HepG2 (cell line): ENCODE measurements around the gene TRPM1. TPM values are rescaled to one million over a fixed set of nuclear protein-coding genes. Genes with fewer than 3 reads are reported as not detected.

Experiments used
- BORCS8-MEF2B ChIP-seq: sonication (generic); formaldehyde crosslinking; IDR thresholded peaks from 2 replicates; pipeline ENCODE4 v1.8.0; 2022; ENCODE audit warnings: mild to moderate bottlenecking, missing genetic modification reagents
- KLF16 ChIP-seq, 2 experiments: sonication (generic) in 1 of 2; formaldehyde crosslinking in 1 of 2; IDR thresholded peaks; 2 replicates each; pipeline versions ENCODE4 v1.6.1 to v1.8.0; 2016 to 2023; ENCODE audit warnings: missing genetic modification reagents in 2 of 2, missing compliant biosample characterization in 1 of 2
- NFKBIZ ChIP-seq: IDR thresholded peaks from 2 replicates; pipeline ENCODE4 v1.6.1; 2018; ENCODE audit warnings: missing genetic modification reagents, missing compliant biosample characterization
- PLRG1 ChIP-seq: fragments of 450-650 bp; conservative IDR thresholded peaks from 2 replicates; pipeline ENCODE4 v1.6.1; 2016
- TAF1 ChIP-seq: sonication (generic); formaldehyde crosslinking; IDR thresholded peaks from 2 replicates; pipeline ENCODE4 v1.4.0; 2020; ENCODE audit warnings: missing genetic modification reagents
- ZFP82 ChIP-seq: sonication (generic); formaldehyde crosslinking; IDR thresholded peaks from 2 replicates; pipeline ENCODE4 v1.5.1; 2020; ENCODE audit warnings: mild to moderate bottlenecking, missing genetic modification reagents, borderline replicate concordance
- ZNF44 ChIP-seq: sonication (generic); formaldehyde crosslinking; IDR thresholded peaks from 2 replicates; pipeline ENCODE4 v1.5.1; 2020; ENCODE audit warnings: mild to moderate bottlenecking, missing genetic modification reagents
- ZNF709 ChIP-seq: sonication (generic); formaldehyde crosslinking; IDR thresholded peaks from 2 replicates; pipeline ENCODE4 v1.5.0; 2020; ENCODE audit warnings: mild to moderate bottlenecking, missing genetic modification reagents
- polyA plus RNA-seq, 8 experiments: library from polyadenylated mRNA; depleted of rRNA in 3 of 8; stranded (reverse) in 7 of 8; unstranded in 1 of 8; fragments of >200 nt; fragmentation: Illumina TruSeq in 4 of 8; extraction: Trizol in 4 of 8; gene quantifications; 2 replicates each; pipeline versions ENCODE4 v1.2.1 to v1.2.3, GENCODE V29; 2011 to 2016; ENCODE audit warnings: low read depth in 4 of 8, missing spikeins in 1 of 8, mixed read lengths in 1 of 8; ENCODE audit not compliant: insufficient read depth in 1 of 8
- total RNA-seq, 5 experiments: library from RNA; depleted of rRNA; stranded (reverse); fragments of >200 nt; fragmentation: Illumina TruSeq; extraction: Trizol; gene quantifications; 2 replicates each; pipeline ENCODE4 v1.2.3, GENCODE V29; 2016; ENCODE audit warnings: low read depth in 1 of 5
- TF ChIP-seq, protein P1 (sequence below): sonication (generic); formaldehyde crosslinking; IDR thresholded peaks from 2 replicates; pipeline ENCODE4 v1.4.0; 2020; ENCODE audit warnings: missing genetic modification reagents
- TF ChIP-seq, protein P2 (sequence below): sonication (generic); formaldehyde crosslinking; IDR thresholded peaks from 2 replicates; pipeline ENCODE4 v1.5.1; 2020; ENCODE audit warnings: missing genetic modification reagents, mild to moderate bottlenecking, borderline replicate concordance
- TF ChIP-seq, protein P3 (sequence below): IDR thresholded peaks from 2 replicates; pipeline ENCODE4 v1.6.1; 2016; ENCODE audit warnings: low read depth
- TF ChIP-seq, protein P4 (sequence below): sonication (generic); formaldehyde crosslinking; IDR thresholded peaks from 2 replicates; pipeline ENCODE4 v1.4.0; 2020; ENCODE audit warnings: mild to moderate bottlenecking, missing genetic modification reagents
- TF ChIP-seq, protein P5 (sequence below): sonication (generic); formaldehyde crosslinking; IDR thresholded peaks from 2 replicates; pipeline ENCODE4 v1.5.0; 2020; ENCODE audit warnings: missing genetic modification reagents

The TRPM1 gene
- total and polyA plus RNA-seq, 2 of the 13 experiments (the other 11 are each of a cell fraction or from before 2014, with no cell fraction given), result not detected

DNA sequence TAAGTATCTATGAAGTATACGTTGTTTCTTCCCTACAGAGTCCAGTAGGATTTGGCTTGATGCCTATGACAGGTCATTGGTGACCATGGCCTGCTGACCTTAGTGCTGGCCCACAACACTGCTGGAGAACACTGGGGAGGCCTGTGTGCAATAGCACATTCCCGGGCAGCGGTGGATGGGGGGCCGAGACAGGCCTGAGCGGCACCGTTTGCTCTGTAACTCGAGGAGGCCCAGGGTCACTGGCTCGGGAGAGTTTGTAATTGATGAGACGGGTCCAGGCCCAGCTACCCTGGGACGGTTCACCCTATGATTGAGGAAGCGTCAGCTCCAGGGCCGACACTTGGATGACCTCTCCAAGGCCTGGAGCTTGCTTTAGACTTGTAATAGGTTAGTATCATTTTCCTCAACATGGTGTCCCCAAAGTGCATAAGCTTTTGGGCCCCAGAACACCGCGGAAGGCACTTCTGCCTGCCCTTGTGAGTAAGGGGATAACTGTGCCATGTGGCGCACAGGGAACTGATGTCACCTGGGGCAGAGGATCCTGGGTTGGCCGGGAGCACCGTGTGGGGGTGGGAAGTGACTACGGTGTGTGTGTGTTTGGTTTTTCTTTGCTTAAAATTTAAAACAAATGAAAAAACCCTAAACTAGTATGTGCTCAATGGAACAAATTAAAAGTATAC lies 12.0 kb downstream of the TRPM1 start (continued):
- TF ChIP-seq, protein P1, sequence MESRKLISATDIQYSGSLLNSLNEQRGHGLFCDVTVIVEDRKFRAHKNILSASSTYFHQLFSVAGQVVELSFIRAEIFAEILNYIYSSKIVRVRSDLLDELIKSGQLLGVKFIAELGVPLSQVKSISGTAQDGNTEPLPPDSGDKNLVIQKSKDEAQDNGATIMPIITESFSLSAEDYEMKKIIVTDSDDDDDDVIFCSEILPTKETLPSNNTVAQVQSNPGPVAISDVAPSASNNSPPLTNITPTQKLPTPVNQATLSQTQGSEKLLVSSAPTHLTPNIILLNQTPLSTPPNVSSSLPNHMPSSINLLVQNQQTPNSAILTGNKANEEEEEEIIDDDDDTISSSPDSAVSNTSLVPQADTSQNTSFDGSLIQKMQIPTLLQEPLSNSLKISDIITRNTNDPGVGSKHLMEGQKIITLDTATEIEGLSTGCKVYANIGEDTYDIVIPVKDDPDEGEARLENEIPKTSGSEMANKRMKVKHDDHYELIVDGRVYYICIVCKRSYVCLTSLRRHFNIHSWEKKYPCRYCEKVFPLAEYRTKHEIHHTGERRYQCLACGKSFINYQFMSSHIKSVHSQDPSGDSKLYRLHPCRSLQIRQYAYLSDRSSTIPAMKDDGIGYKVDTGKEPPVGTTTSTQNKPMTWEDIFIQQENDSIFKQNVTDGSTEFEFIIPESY (CRISPR knock-in tag), result no peak
- no peak for TF ChIP-seq ZFP82 (CRISPR knock-in tag)
- TF ChIP-seq, protein P2, sequence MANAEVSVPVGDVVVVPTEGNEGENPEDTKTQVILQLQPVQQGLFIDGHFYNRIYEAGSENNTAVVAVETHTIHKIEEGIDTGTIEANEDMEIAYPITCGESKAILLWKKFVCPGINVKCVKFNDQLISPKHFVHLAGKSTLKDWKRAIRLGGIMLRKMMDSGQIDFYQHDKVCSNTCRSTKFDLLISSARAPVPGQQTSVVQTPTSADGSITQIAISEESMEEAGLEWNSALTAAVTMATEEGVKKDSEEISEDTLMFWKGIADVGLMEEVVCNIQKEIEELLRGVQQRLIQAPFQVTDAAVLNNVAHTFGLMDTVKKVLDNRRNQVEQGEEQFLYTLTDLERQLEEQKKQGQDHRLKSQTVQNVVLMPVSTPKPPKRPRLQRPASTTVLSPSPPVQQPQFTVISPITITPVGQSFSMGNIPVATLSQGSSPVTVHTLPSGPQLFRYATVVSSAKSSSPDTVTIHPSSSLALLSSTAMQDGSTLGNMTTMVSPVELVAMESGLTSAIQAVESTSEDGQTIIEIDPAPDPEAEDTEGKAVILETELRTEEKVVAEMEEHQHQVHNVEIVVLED (CRISPR knock-in tag), result no peak
- TF ChIP-seq KLF16 (CRISPR knock-in tag; IDR thresholded peaks at IDR 0.05), result no peak
- TF ChIP-seq, protein P3, sequence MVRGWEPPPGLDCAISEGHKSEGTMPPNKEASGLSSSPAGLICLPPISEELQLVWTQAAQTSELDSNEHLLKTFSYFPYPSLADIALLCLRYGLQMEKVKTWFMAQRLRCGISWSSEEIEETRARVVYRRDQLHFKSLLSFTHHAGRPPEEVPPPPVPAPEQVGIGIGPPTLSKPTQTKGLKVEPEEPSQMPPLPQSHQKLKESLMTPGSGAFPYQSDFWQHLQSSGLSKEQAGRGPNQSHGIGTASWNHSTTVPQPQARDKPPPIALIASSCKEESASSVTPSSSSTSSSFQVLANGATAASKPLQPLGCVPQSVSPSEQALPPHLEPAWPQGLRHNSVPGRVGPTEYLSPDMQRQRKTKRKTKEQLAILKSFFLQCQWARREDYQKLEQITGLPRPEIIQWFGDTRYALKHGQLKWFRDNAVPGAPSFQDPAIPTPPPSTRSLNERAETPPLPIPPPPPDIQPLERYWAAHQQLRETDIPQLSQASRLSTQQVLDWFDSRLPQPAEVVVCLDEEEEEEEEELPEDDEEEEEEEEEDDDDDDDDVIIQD (CRISPR knock-in tag), result peak; percentile 60; the same call in 1 of the 2 replicates
- TF ChIP-seq, protein P4, sequence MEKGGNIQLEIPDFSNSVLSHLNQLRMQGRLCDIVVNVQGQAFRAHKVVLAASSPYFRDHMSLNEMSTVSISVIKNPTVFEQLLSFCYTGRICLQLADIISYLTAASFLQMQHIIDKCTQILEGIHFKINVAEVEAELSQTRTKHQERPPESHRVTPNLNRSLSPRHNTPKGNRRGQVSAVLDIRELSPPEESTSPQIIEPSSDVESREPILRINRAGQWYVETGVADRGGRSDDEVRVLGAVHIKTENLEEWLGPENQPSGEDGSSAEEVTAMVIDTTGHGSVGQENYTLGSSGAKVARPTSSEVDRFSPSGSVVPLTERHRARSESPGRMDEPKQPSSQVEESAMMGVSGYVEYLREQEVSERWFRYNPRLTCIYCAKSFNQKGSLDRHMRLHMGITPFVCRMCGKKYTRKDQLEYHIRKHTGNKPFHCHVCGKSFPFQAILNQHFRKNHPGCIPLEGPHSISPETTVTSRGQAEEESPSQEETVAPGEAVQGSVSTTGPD (CRISPR knock-in tag), result no peak
- no peak for TF ChIP-seq PLRG1
- TF ChIP-seq, protein P5, sequence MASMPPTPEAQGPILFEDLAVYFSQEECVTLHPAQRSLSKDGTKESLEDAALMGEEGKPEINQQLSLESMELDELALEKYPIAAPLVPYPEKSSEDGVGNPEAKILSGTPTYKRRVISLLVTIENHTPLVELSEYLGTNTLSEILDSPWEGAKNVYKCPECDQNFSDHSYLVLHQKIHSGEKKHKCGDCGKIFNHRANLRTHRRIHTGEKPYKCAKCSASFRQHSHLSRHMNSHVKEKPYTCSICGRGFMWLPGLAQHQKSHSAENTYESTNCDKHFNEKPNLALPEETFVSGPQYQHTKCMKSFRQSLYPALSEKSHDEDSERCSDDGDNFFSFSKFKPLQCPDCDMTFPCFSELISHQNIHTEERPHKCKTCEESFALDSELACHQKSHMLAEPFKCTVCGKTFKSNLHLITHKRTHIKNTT, result no peak
- TF ChIP-seq NFKBIZ (CRISPR knock-in tag), result no peak
- no peak for TF ChIP-seq TAF1
- TF ChIP-seq BORCS8-MEF2B (CRISPR knock-in tag), result peak; percentile 42; the same call in 1 of the 2 replicates
- no peak for TF ChIP-seq ZNF44 (CRISPR knock-in tag)
- no peak for TF ChIP-seq ZNF709 (CRISPR knock-in tag)
